ENCODE measurements around the gene LRGUK.

DNA sequence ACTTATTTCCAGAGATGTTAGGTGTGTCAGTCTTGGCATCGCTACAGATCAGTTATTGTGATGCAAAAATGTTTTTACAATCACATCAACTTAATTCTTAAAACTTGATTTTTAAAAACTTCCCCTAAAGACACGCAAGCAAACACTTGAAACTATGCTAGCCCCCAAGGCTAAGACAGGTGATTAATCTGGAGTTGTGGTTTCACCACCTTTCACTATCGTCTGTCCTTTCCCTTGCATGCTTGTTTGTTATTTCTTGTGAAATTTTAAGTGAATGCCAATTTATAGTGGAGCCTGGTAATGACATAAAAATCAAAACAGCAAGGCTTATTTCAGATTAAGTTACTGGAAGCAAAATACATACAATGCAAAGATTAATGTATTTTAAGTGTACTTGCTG lies 119.2 kb downstream of the LRGUK start:
- no peak for TF ChIP-seq EP300 (IDR thresholded peaks at IDR 0.05)
- TF ChIP-seq, protein P1, sequence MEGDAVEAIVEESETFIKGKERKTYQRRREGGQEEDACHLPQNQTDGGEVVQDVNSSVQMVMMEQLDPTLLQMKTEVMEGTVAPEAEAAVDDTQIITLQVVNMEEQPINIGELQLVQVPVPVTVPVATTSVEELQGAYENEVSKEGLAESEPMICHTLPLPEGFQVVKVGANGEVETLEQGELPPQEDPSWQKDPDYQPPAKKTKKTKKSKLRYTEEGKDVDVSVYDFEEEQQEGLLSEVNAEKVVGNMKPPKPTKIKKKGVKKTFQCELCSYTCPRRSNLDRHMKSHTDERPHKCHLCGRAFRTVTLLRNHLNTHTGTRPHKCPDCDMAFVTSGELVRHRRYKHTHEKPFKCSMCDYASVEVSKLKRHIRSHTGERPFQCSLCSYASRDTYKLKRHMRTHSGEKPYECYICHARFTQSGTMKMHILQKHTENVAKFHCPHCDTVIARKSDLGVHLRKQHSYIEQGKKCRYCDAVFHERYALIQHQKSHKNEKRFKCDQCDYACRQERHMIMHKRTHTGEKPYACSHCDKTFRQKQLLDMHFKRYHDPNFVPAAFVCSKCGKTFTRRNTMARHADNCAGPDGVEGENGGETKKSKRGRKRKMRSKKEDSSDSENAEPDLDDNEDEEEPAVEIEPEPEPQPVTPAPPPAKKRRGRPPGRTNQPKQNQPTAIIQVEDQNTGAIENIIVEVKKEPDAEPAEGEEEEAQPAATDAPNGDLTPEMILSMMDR (IDR thresholded peaks at IDR 0.05): no peak
- no peak for TF ChIP-seq POLR2AphosphoS5 (IDR thresholded peaks at IDR 0.05)
- no peak for TF ChIP-seq POLR2A (IDR thresholded peaks at IDR 0.05)
